NB4 (cell line): ENCODE results near the gene ZNF200.
A peak's percentile ranks its signal among the peaks of the same experiment; 100 is the strongest.

Experiments used
- DNase-seq: peaks from one replicate; pipeline ENCODE4 v3.0.0; 2010; ENCODE audit warnings: low read depth
- H3K4me3 ChIP-seq: one replicate; pipeline ENCODE4 v1.5.1; 2011; ENCODE audit warnings: mild to moderate bottlenecking, low read depth, low read length, moderate library complexity
- CTCF ChIP-seq: IDR thresholded peaks from one replicate; pipeline ENCODE4 v1.5.1; 2012; ENCODE audit warnings: low read depth, low read length
- MYC ChIP-seq: IDR thresholded peaks from 2 replicates; pipeline ENCODE4 v1.6.1; 2011; ENCODE audit warnings: low read depth, low read length
- POLR2A ChIP-seq: IDR thresholded peaks from 2 replicates; pipeline ENCODE4 v1.6.1; 2011; ENCODE audit warnings: mild to moderate bottlenecking; ENCODE audit not compliant: insufficient read length; ENCODE audit errors: extremely low read depth
- TF ChIP-seq, protein P1 (sequence below): IDR thresholded peaks from 2 replicates; pipeline ENCODE4 v1.6.1; 2011; ENCODE audit warnings: low read depth, low read length

The ZNF200 gene

GRCh38 chr16:3248596-3248995 is 13.6 kb upstream of the ZNF200 start:
- no peak overlapping the region for H3K4me3 ChIP-seq
- DNase-seq, result no peak
- no peak for TF ChIP-seq MYC
- TF ChIP-seq POLR2A, result no peak
- TF ChIP-seq, protein P1, sequence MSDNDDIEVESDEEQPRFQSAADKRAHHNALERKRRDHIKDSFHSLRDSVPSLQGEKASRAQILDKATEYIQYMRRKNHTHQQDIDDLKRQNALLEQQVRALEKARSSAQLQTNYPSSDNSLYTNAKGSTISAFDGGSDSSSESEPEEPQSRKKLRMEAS, result no peak
- no peak for TF ChIP-seq CTCF

GRCh38 chr16:3246876-3247275 is 11.9 kb upstream of the ZNF200 start:
- DNase-seq, result no peak
- H3K4me3 ChIP-seq, result no peak overlapping the region
- TF ChIP-seq, protein P1, result no peak
- no peak for TF ChIP-seq MYC
- no peak for TF ChIP-seq CTCF
- no peak for TF ChIP-seq POLR2A

GRCh38 chr16:3246002-3246401 is 11.0 kb upstream of the ZNF200 start:
- DNase-seq, result no peak
- no peak overlapping the region for H3K4me3 ChIP-seq
- TF ChIP-seq, protein P1, result no peak
- TF ChIP-seq POLR2A (no peak), MYC (no peak)

GRCh38 chr16:3243882-3244281 is 8.9 kb upstream of the ZNF200 start:
- no peak for DNase-seq
- TF ChIP-seq MYC (no peak), CTCF (no peak), POLR2A (no peak)
- TF ChIP-seq, protein P1, result no peak
- no peak overlapping the region for H3K4me3 ChIP-seq

- peak; percentile 83 for DNase-seq
- H3K4me3 ChIP-seq, result no peak overlapping the region
- no peak for TF ChIP-seq POLR2A
- no peak for TF ChIP-seq CTCF
- TF ChIP-seq MYC, result no peak
- TF ChIP-seq, protein P1, result 0 out of 2 replicates have a peak, but pooled peaks have one; percentile 12
Measured at GRCh38 chr16:3242709-3243108, 7.8 kb upstream of the ZNF200 start.

DNA sequence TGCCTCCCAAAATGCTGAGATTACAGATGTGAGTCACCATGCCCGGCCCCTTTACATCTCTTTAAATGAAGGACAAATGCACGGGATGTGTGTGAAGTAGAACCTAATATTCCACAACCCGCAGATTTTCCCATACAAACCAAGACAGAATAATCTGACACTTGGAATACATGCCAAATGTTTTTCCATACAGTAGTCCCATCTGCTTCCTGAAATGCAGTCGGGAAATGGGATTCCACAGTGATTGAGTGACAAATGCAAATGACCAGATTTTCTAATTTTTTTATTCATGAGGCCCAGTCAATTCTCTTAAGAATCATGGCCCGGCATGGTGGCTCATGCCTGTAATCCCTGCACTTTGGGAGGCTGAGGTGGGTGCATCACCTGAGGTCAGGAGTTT is 6.8 kb upstream of the ZNF200 start:
- TF ChIP-seq, protein P1, result no peak
- TF ChIP-seq POLR2A, result no peak
- no peak for TF ChIP-seq MYC
- no peak for TF ChIP-seq CTCF
- no peak overlapping the region for H3K4me3 ChIP-seq
- DNase-seq, result no peak
